ENCODE data around the gene GAREM1.

DNA sequence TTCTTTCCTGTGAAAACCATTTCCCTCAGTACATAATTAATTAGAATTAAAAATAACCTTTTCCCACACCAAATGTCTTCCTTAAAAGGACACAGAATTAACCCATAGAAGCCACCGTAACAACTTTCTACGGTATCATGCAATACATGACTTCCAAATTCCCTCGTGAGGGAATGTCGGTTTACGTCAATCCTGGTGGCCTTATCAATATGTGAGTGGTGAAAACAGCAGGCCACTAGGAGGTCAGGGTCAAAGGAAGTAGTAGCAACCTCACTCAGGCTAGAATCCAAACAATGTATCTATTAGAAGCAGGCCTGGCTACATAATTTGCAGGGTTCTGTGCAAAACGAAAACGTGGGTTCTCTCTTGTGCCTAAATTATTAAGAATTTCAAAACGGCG is 112.2 kb downstream of the GAREM1 start:
- TF ChIP-seq, protein P1, sequence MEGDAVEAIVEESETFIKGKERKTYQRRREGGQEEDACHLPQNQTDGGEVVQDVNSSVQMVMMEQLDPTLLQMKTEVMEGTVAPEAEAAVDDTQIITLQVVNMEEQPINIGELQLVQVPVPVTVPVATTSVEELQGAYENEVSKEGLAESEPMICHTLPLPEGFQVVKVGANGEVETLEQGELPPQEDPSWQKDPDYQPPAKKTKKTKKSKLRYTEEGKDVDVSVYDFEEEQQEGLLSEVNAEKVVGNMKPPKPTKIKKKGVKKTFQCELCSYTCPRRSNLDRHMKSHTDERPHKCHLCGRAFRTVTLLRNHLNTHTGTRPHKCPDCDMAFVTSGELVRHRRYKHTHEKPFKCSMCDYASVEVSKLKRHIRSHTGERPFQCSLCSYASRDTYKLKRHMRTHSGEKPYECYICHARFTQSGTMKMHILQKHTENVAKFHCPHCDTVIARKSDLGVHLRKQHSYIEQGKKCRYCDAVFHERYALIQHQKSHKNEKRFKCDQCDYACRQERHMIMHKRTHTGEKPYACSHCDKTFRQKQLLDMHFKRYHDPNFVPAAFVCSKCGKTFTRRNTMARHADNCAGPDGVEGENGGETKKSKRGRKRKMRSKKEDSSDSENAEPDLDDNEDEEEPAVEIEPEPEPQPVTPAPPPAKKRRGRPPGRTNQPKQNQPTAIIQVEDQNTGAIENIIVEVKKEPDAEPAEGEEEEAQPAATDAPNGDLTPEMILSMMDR (conservative IDR thresholded peaks at IDR 0.05 in 1 of 2, IDR thresholded peaks at IDR 0.05 in 1 of 2; ENCODE audit: extremely low read depth in 1 of 2, insufficient read depth in 1 of 2, low read depth in 1 of 2, low read length in 2 of 2): no peak
- no peak for TF ChIP-seq EZH2 (IDR thresholded peaks at IDR 0.05; ENCODE audit: borderline replicate concordance, low read length)

Data from mammary epithelial cell (primary cell).